CD14-positive monocyte (primary cell): Measurements from ENCODE around the gene TRUB1. TPM values are rescaled to one million over a fixed set of nuclear protein-coding genes. Genes with fewer than 3 reads are reported as not detected.

ENCODE experiments used
- DNase-seq, 3 donors: peaks; one replicate each; pipeline ENCODE4 v3.0.0-alpha.2; 2011 to 2022
- H2AFZ ChIP-seq: 2 replicates; pipeline ENCODE4 v1.6.0; 2012; ENCODE audit warnings: mild to moderate bottlenecking, low read depth, low read length, inconsistent platforms; ENCODE audit not compliant: insufficient read depth, poor library complexity, severe bottlenecking
- H3K27ac ChIP-seq, 2 donors: 1 replicate in 1 of 2; 2 replicates in 1 of 2; pipeline ENCODE4 v1.5.1; 2012 to 2013; ENCODE audit warnings: low read length in 2 of 2, control low read depth in 1 of 2, inconsistent platforms in 1 of 2, low read depth in 1 of 2, mild to moderate bottlenecking in 1 of 2
- H3K27me3 ChIP-seq, 2 donors: one replicate each; pipeline versions ENCODE4 v1.6.0 to v1.6.1; 2011 to 2013; ENCODE audit warnings: low read length in 2 of 2; ENCODE audit not compliant: control insufficient read depth in 2 of 2, insufficient read depth in 2 of 2
- H3K36me3 ChIP-seq, 2 donors: replicated peaks in 1 of 2; 1 replicate in 1 of 2; 2 replicates in 1 of 2; pipeline versions ENCODE4 v1.5.1 to v1.6.1; 2012 to 2013; ENCODE audit warnings: low read length in 2 of 2, control low read depth in 1 of 2, inconsistent platforms in 1 of 2, mild to moderate bottlenecking in 1 of 2; ENCODE audit not compliant: insufficient read depth in 2 of 2, control insufficient read depth in 1 of 2
- H3K4me1 ChIP-seq, 2 donors: 1 replicate in 1 of 2; 2 replicates in 1 of 2; pipeline versions ENCODE4 v1.5.1 to v1.6.1; 2012 to 2013; ENCODE audit warnings: low read length in 2 of 2, control low read depth in 1 of 2, inconsistent platforms in 1 of 2, mild to moderate bottlenecking in 1 of 2, moderate library complexity in 1 of 2; ENCODE audit not compliant: insufficient read depth in 2 of 2, control insufficient read depth in 1 of 2
- H3K4me2 ChIP-seq: replicated peaks from 2 replicates; pipeline ENCODE3; 2012; ENCODE audit warnings: low read length, moderate library complexity, mild to moderate bottlenecking; ENCODE audit not compliant: poor library complexity, severe bottlenecking; ENCODE audit errors: extremely low read depth
- H3K4me3 ChIP-seq, 3 experiments: fragments of 200-600 bp in 1 of 3; sonication (generic) in 1 of 3; replicated peaks in 1 of 3; 1 replicate in 2 of 3; 2 replicates in 1 of 3; pipeline ENCODE4 v1.5.1; 2011 to 2013; ENCODE audit warnings: low read length in 3 of 3, mild to moderate bottlenecking in 3 of 3, control low read depth in 2 of 3, low read depth in 2 of 3, inconsistent platforms in 1 of 3, moderate library complexity in 1 of 3
- H3K79me2 ChIP-seq: 2 replicates; pipeline ENCODE4 v1.6.0; 2012; ENCODE audit warnings: mild to moderate bottlenecking, control low read depth, inconsistent platforms, low read length, moderate library complexity; ENCODE audit not compliant: insufficient read depth
- H3K9ac ChIP-seq: 2 replicates; pipeline ENCODE4 v1.6.0; 2017; ENCODE audit warnings: low read length, mild to moderate bottlenecking; ENCODE audit not compliant: insufficient read depth, poor library complexity, severe bottlenecking
- H3K9me3 ChIP-seq, 2 donors: replicated peaks in 1 of 2; 1 replicate in 1 of 2; 2 replicates in 1 of 2; pipeline versions ENCODE4 v1.5.1 to v1.6.1; 2012 to 2013; ENCODE audit warnings: low read length in 2 of 2, control low read depth in 1 of 2; ENCODE audit not compliant: control insufficient read depth in 1 of 2, insufficient read depth in 1 of 2
- H4K20me1 ChIP-seq: 2 replicates; pipeline ENCODE4 v1.6.0; 2012; ENCODE audit warnings: mild to moderate bottlenecking, low read length, control low read depth, moderate library complexity; ENCODE audit not compliant: insufficient read depth
- H3K27ac Mint-ChIP-seq, 7 donors: one replicate each; pipeline ENCODE4 v1.8.0; 2020; ENCODE audit warnings: mild to moderate bottlenecking in 7 of 7, mixed read lengths in 7 of 7, moderate library complexity in 6 of 7, inconsistent platforms in 2 of 7
- H3K27me3 Mint-ChIP-seq, 3 donors: one replicate each; pipeline ENCODE4 v1.8.0; 2021 to 2022; ENCODE audit warnings: low read depth in 3 of 3, mild to moderate bottlenecking in 3 of 3, mixed read lengths in 3 of 3, moderate library complexity in 3 of 3, inconsistent platforms in 1 of 3
- H3K36me3 Mint-ChIP-seq, 2 donors: one replicate each; pipeline ENCODE4 v1.8.0; 2020; ENCODE audit warnings: mixed read lengths in 2 of 2, inconsistent platforms in 1 of 2, mild to moderate bottlenecking in 1 of 2
- H3K4me1 Mint-ChIP-seq: one replicate; pipeline ENCODE4 v1.8.0; 2020; ENCODE audit warnings: mild to moderate bottlenecking, mixed read lengths
- H3K4me3 Mint-ChIP-seq, 2 donors: one replicate each; pipeline ENCODE4 v1.8.0; 2020; ENCODE audit warnings: mild to moderate bottlenecking in 2 of 2, mixed read lengths in 2 of 2, moderate library complexity in 1 of 2
- H3K9me3 Mint-ChIP-seq, 7 donors: one replicate each; pipeline ENCODE4 v1.8.0; 2020 to 2022; ENCODE audit warnings: mixed read lengths in 7 of 7, mild to moderate bottlenecking in 6 of 7, moderate library complexity in 6 of 7, inconsistent platforms in 2 of 7
- WGBS: methylation state at CpG from one replicate; pipeline ENCODE4 v1.1.5; 2013; ENCODE audit warnings: missing lambda C conversion rate; ENCODE audit not compliant: insufficient coverage; 5-methylcytosine and 5-hydroxymethylcytosine counted together
- intact Hi-C, 2 donors: fragments of 100-400 bp; cut with micrococcal nuclease; formaldehyde crosslinking; loops; one replicate each; pipeline versions ENCODE4 v1.15.0 to v1.15.1; 2023
- polyA plus RNA-seq, 3 donors: library from polyadenylated mRNA; depleted of rRNA in 1 of 3; unstranded in 2 of 3; stranded (reverse) in 1 of 3; fragments of 300-500 nt in 2 of 3; fragments of >200 nt in 1 of 3; fragmentation: Illumina TruSeq in 2 of 3; gene quantifications; 1 replicate in 2 of 3; 2 replicates in 1 of 3; pipeline ENCODE4 v1.2.3, GENCODE V29; 2012 to 2021
- TF ChIP-seq, protein P1 (sequence below): fragments of 200-600 bp; IDR thresholded peaks from one replicate; pipeline ENCODE4 v1.8.0; 2022; ENCODE audit warnings: antibody characterized with exemption, mild to moderate bottlenecking

The TRUB1 gene
- polyA plus RNA-seq, 3 donors, result 3.0 to 5.0 (median 3.3) TPM

DNA sequence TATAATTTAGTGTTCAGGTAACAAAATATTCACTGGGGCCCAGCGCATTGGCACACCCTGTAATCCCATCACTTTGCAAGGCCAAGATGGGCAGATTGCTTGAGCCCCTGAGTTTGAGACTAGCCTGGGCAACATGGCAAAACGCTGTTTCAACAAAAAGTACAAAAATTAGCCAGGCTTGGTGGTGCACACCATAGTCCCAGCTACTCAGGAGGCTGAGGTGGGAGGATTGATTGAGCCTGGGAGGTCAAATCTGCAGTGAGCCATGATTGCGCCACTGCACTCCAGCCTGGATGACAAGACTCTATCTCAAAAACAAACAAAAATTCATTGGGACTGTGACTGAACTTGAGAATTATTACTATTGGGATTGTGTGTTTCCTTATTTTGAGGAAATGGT is 40.4 kb upstream of the TRUB1 start:
- TF ChIP-seq, protein P1, sequence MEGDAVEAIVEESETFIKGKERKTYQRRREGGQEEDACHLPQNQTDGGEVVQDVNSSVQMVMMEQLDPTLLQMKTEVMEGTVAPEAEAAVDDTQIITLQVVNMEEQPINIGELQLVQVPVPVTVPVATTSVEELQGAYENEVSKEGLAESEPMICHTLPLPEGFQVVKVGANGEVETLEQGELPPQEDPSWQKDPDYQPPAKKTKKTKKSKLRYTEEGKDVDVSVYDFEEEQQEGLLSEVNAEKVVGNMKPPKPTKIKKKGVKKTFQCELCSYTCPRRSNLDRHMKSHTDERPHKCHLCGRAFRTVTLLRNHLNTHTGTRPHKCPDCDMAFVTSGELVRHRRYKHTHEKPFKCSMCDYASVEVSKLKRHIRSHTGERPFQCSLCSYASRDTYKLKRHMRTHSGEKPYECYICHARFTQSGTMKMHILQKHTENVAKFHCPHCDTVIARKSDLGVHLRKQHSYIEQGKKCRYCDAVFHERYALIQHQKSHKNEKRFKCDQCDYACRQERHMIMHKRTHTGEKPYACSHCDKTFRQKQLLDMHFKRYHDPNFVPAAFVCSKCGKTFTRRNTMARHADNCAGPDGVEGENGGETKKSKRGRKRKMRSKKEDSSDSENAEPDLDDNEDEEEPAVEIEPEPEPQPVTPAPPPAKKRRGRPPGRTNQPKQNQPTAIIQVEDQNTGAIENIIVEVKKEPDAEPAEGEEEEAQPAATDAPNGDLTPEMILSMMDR, result no peak
- Mint-ChIP-seq H3K27ac (no peak overlapping the region), H3K4me1 (no peaks in the 10 kb centered on the region), H3K9me3 (peaks cover 0 to 3% (median 0%) of the 10 kb centered on the region in 7 donors), H3K36me3 (no peaks in the 10 kb centered on the region), H3K4me3 (no peak overlapping the region), H3K27me3 (peaks cover 0 to 2% (median 0%) of the 10 kb centered on the region in 3 donors)
- Histone ChIP-seq H3K9me3 (no peaks in the 10 kb centered on the region), H3K9ac (no peak overlapping the region), H2AFZ (no peak overlapping the region), H3K27me3 (no peaks in the 10 kb centered on the region), H3K36me3 (no peaks in the 10 kb centered on the region), H3K4me3 (no peak overlapping the region), H3K27ac (no peak overlapping the region), H3K4me1 (no peaks in the 10 kb centered on the region), H4K20me1 (no peaks in the 10 kb centered on the region), H3K4me2 (no peak overlapping the region), H3K79me2 (no peaks in the 10 kb centered on the region)
- intact Hi-C loops, result no loop called here
- WGBS, result 77% methylated on average over 2 of the region's 3 CpGs
- DNase-seq, result no peak

DNA sequence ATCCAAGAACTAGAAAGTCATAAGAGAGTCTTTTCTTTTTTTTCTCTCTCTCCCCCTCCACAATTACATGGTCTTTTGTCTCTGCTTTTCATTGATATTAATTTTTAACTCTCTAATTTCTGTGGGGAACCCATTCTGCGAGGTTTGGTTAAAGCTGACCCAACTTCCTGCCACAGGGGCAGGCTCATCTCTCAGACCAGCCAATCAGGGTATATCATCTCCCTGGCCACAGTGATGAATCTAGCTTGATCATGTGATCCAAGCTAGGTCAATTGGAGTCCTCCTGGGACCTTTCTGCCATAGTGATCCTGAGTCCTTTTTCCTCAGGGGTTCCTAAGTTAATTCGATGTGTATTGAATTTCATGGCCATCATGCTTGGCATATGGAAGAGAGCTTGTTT is 38.0 kb upstream of the TRUB1 start:
- no peaks in the 10 kb centered on the region for H3K36me3 ChIP-seq
- DNase-seq, result no peak
- no peak overlapping the region for H3K4me3 ChIP-seq
- no peaks in the 10 kb centered on the region for H3K79me2 ChIP-seq
- H3K4me1 ChIP-seq, result no peaks in the 10 kb centered on the region
- no peak overlapping the region for H2AFZ ChIP-seq
- H3K27ac ChIP-seq, result no peak overlapping the region
- H3K4me2 ChIP-seq, result no peak overlapping the region
- H3K9me3 ChIP-seq, result no peaks in the 10 kb centered on the region
- 88% methylated on average over 2 of the region's 2 CpGs for WGBS
- intact Hi-C loops, result no loop called here
- H3K27me3 Mint-ChIP-seq, result peaks cover 0 to 6% (median 2%) of the 10 kb centered on the region in 3 donors
- no peak overlapping the region for H3K4me3 Mint-ChIP-seq
- H3K36me3 Mint-ChIP-seq, result no peaks in the 10 kb centered on the region
- no peaks in the 10 kb centered on the region for H3K4me1 Mint-ChIP-seq
- no peaks in the 10 kb centered on the region for H4K20me1 ChIP-seq
- H3K9ac ChIP-seq, result no peak overlapping the region
- peaks cover 0 to 3% (median 0%) of the 10 kb centered on the region in 7 donors for H3K9me3 Mint-ChIP-seq
- peaks cover 0 to 2% of the 10 kb centered on the region in 2 donors for H3K27me3 ChIP-seq
- TF ChIP-seq, protein P1, result no peak
- H3K27ac Mint-ChIP-seq, result no peak overlapping the region
